Smooth muscle cell (in vitro differentiated cells): ENCODE results near the gene FKBP6. TPM values are rescaled to one million over a fixed set of nuclear protein-coding genes. Genes with fewer than 3 reads are reported as not detected.

Experiments used
- DNase-seq: peaks from one replicate; lab custom pipeline; 2025; ENCODE audit not compliant: unreplicated experiment; lab: John Stamatoyannopoulos, UW
- H2AFZ ChIP-seq: fragments of 200-600 bp; sonication (generic); 2 replicates; pipeline ENCODE4 v1.6.0; 2016; ENCODE audit warnings: antibody characterized with exemption, low read depth, mild to moderate bottlenecking
- H3F3A ChIP-seq: fragments of 200-600 bp; sonication (generic); 2 replicates; pipeline ENCODE4 v1.6.0; 2017; ENCODE audit warnings: antibody characterized with exemption, low read depth
- H3K27ac ChIP-seq: fragments of 200-600 bp; sonication (generic); 2 replicates; pipeline ENCODE4 v1.5.1; 2016; ENCODE audit warnings: low read depth, mild to moderate bottlenecking
- H3K27me3 ChIP-seq: fragments of 200-600 bp; sonication (generic); 2 replicates; pipeline ENCODE4 v1.6.1; 2016; ENCODE audit warnings: low read depth, mild to moderate bottlenecking
- H3K36me3 ChIP-seq: fragments of 200-600 bp; sonication (generic); 2 replicates; pipeline ENCODE4 v1.5.1; 2016; ENCODE audit warnings: low read depth
- H3K4me1 ChIP-seq: fragments of 200-600 bp; sonication (generic); 2 replicates; pipeline ENCODE4 v1.5.1; 2016; ENCODE audit warnings: low read depth
- H3K4me2 ChIP-seq: fragments of 200-600 bp; sonication (generic); 2 replicates; pipeline ENCODE4 v1.6.0; 2016; ENCODE audit warnings: mild to moderate bottlenecking
- H3K4me3 ChIP-seq: fragments of 200-600 bp; sonication (generic); 2 replicates; pipeline ENCODE4 v1.5.1; 2016; ENCODE audit warnings: mild to moderate bottlenecking
- H3K79me2 ChIP-seq: fragments of 200-600 bp; sonication (generic); 2 replicates; pipeline ENCODE4 v1.6.0; 2016; ENCODE audit warnings: low read depth, mild to moderate bottlenecking
- H3K9ac ChIP-seq: fragments of 200-600 bp; sonication (generic); 2 replicates; pipeline ENCODE4 v1.6.0; 2016; ENCODE audit warnings: low read depth
- H3K9me3 ChIP-seq: fragments of 200-600 bp; sonication (generic); replicated peaks from 2 replicates; pipeline ENCODE4 v1.5.1; 2016; ENCODE audit warnings: low read depth
- H4K20me1 ChIP-seq: fragments of 200-600 bp; sonication (generic); 2 replicates; pipeline ENCODE4 v1.6.0; 2016; ENCODE audit warnings: low read depth
- CTCF ChIP-seq: fragments of 200-600 bp; sonication (generic); IDR thresholded peaks from 2 replicates; pipeline ENCODE4 v1.5.1; 2017; ENCODE audit warnings: borderline replicate concordance, mild to moderate bottlenecking, antibody characterized with exemption; ENCODE audit not compliant: insufficient read depth, poor library complexity, severe bottlenecking
- WGBS: methylation state at CpG from one replicate; pipeline ENCODE4 v1.1.7; 2016; ENCODE audit warnings: low lambda C conversion rate; 5-methylcytosine and 5-hydroxymethylcytosine counted together
- polyA plus RNA-seq: library from polyadenylated mRNA; unstranded; fragments of >200 nt; fragmentation: Nextera tagmentation; extraction: Ambion mirVana; gene quantifications from 2 replicates; pipeline ENCODE4 v1.2.1, GENCODE V29; 2016
- total RNA-seq: library from RNA; depleted of rRNA; stranded (reverse); fragments of >200 nt; gene quantifications from 2 replicates; pipeline ENCODE4 v1.2.3, GENCODE V29; 2014

The FKBP6 gene
- total and polyA plus RNA-seq, 2 experiments from 2014 or later: not detected

- Histone ChIP-seq H3K4me3 (no peak overlapping the region), H3K9me3 (no peaks in the 10 kb centered on the region), H3K4me1 (no peaks in the 10 kb centered on the region), H3F3A (no peaks in the 10 kb centered on the region), H3K9ac (no peak overlapping the region), H4K20me1 (no peaks in the 10 kb centered on the region), H2AFZ (no peak overlapping the region), H3K27me3 (no peaks in the 10 kb centered on the region), H3K36me3 (no peaks in the 10 kb centered on the region), H3K79me2 (no peaks in the 10 kb centered on the region), H3K27ac (no peak overlapping the region), H3K4me2 (no peak overlapping the region)
- no peak for TF ChIP-seq CTCF
- 91% methylated on average over 11 of the region's 11 CpGs for WGBS
- DNase-seq: no peak
Observed at GRCh38 chr7:73366127-73366526, 38.2 kb downstream of the FKBP6 start.

- Histone ChIP-seq H3K9me3 (no peaks in the 10 kb centered on the region), H3K4me2 (no peak overlapping the region)
- 93% methylated on average over 12 of the region's 12 CpGs for WGBS
Observed at GRCh38 chr7:73366990-73367389, 39.0 kb downstream of the FKBP6 start.

GRCh38 chr7:73369009-73369408, 41.0 kb downstream of the FKBP6 start:
- no peaks in the 10 kb centered on the region for H3K9me3 ChIP-seq
- no peaks in the 10 kb centered on the region for H3K79me2 ChIP-seq
- no peak overlapping the region for H2AFZ ChIP-seq
- DNase-seq: no peak
- TF ChIP-seq CTCF: no peak
- 91% methylated on average over 11 of the region's 11 CpGs for WGBS
- H3K4me2 ChIP-seq: no peak overlapping the region
- H3K27me3 ChIP-seq: no peaks in the 10 kb centered on the region
- no peaks in the 10 kb centered on the region for H3K36me3 ChIP-seq
- no peak overlapping the region for H3K9ac ChIP-seq
- no peaks in the 10 kb centered on the region for H3F3A ChIP-seq
- H3K27ac ChIP-seq: no peak overlapping the region
- no peak overlapping the region for H3K4me3 ChIP-seq
- no peaks in the 10 kb centered on the region for H4K20me1 ChIP-seq
- H3K4me1 ChIP-seq: no peaks in the 10 kb centered on the region

More at GRCh38 chr7:73366990-73367389, 39.0 kb downstream of the FKBP6 start:
- Histone ChIP-seq H3K27me3 (no peaks in the 10 kb centered on the region), H2AFZ (no peak overlapping the region), H3F3A (no peaks in the 10 kb centered on the region), H3K27ac (no peak overlapping the region), H3K36me3 (no peaks in the 10 kb centered on the region), H3K4me3 (no peak overlapping the region), H3K4me1 (no peaks in the 10 kb centered on the region), H3K79me2 (no peaks in the 10 kb centered on the region), H3K9ac (no peak overlapping the region), H4K20me1 (no peaks in the 10 kb centered on the region)
- DNase-seq: no peak
- TF ChIP-seq CTCF: no peak

GRCh38 chr7:73369622-73370021, 41.7 kb downstream of the FKBP6 start:
- Histone ChIP-seq H3K4me2 (no peak overlapping the region), H3K27me3 (no peaks in the 10 kb centered on the region)

More at GRCh38 chr7:73369622-73370021, 41.7 kb downstream of the FKBP6 start:
- Histone ChIP-seq H4K20me1 (no peaks in the 10 kb centered on the region), H3K4me1 (no peaks in the 10 kb centered on the region), H2AFZ (no peak overlapping the region), H3K36me3 (no peaks in the 10 kb centered on the region), H3K9me3 (no peaks in the 10 kb centered on the region), H3K27ac (no peak overlapping the region), H3K79me2 (no peaks in the 10 kb centered on the region), H3K9ac (no peak overlapping the region), H3K4me3 (no peak overlapping the region), H3F3A (no peaks in the 10 kb centered on the region)
- TF ChIP-seq CTCF: no peak
- WGBS: 95% methylated on average over 9 of the region's 9 CpGs
- no peak for DNase-seq
